Smooth muscle cell (in vitro differentiated cells): ENCODE results near the gene RPL10. TPM values are rescaled to one million over a fixed set of nuclear protein-coding genes. Genes with fewer than 3 reads are reported as not detected.

Source experiments
- DNase-seq: peaks from one replicate; lab custom pipeline; 2025; ENCODE audit not compliant: unreplicated experiment; lab: John Stamatoyannopoulos, UW
- H2AFZ ChIP-seq: fragments of 200-600 bp; sonication (generic); 2 replicates; pipeline ENCODE4 v1.6.0; 2016; ENCODE audit warnings: antibody characterized with exemption, low read depth, mild to moderate bottlenecking
- H3F3A ChIP-seq: fragments of 200-600 bp; sonication (generic); 2 replicates; pipeline ENCODE4 v1.6.0; 2017; ENCODE audit warnings: antibody characterized with exemption, low read depth
- H3K27ac ChIP-seq: fragments of 200-600 bp; sonication (generic); 2 replicates; pipeline ENCODE4 v1.5.1; 2016; ENCODE audit warnings: low read depth, mild to moderate bottlenecking
- H3K27me3 ChIP-seq: fragments of 200-600 bp; sonication (generic); 2 replicates; pipeline ENCODE4 v1.6.1; 2016; ENCODE audit warnings: low read depth, mild to moderate bottlenecking
- H3K36me3 ChIP-seq: fragments of 200-600 bp; sonication (generic); 2 replicates; pipeline ENCODE4 v1.5.1; 2016; ENCODE audit warnings: low read depth
- H3K4me1 ChIP-seq: fragments of 200-600 bp; sonication (generic); 2 replicates; pipeline ENCODE4 v1.5.1; 2016; ENCODE audit warnings: low read depth
- H3K4me2 ChIP-seq: fragments of 200-600 bp; sonication (generic); 2 replicates; pipeline ENCODE4 v1.6.0; 2016; ENCODE audit warnings: mild to moderate bottlenecking
- H3K4me3 ChIP-seq: fragments of 200-600 bp; sonication (generic); 2 replicates; pipeline ENCODE4 v1.5.1; 2016; ENCODE audit warnings: mild to moderate bottlenecking
- H3K79me2 ChIP-seq: fragments of 200-600 bp; sonication (generic); 2 replicates; pipeline ENCODE4 v1.6.0; 2016; ENCODE audit warnings: low read depth, mild to moderate bottlenecking
- H3K9ac ChIP-seq: fragments of 200-600 bp; sonication (generic); 2 replicates; pipeline ENCODE4 v1.6.0; 2016; ENCODE audit warnings: low read depth
- H3K9me3 ChIP-seq: fragments of 200-600 bp; sonication (generic); replicated peaks from 2 replicates; pipeline ENCODE4 v1.5.1; 2016; ENCODE audit warnings: low read depth
- H4K20me1 ChIP-seq: fragments of 200-600 bp; sonication (generic); 2 replicates; pipeline ENCODE4 v1.6.0; 2016; ENCODE audit warnings: low read depth
- CTCF ChIP-seq: fragments of 200-600 bp; sonication (generic); IDR thresholded peaks from 2 replicates; pipeline ENCODE4 v1.5.1; 2017; ENCODE audit warnings: borderline replicate concordance, mild to moderate bottlenecking, antibody characterized with exemption; ENCODE audit not compliant: insufficient read depth, poor library complexity, severe bottlenecking
- WGBS: methylation state at CpG from one replicate; pipeline ENCODE4 v1.1.7; 2016; ENCODE audit warnings: low lambda C conversion rate; 5-methylcytosine and 5-hydroxymethylcytosine counted together
- polyA plus RNA-seq: library from polyadenylated mRNA; unstranded; fragments of >200 nt; fragmentation: Nextera tagmentation; extraction: Ambion mirVana; gene quantifications from 2 replicates; pipeline ENCODE4 v1.2.1, GENCODE V29; 2016
- total RNA-seq: library from RNA; depleted of rRNA; stranded (reverse); fragments of >200 nt; gene quantifications from 2 replicates; pipeline ENCODE4 v1.2.3, GENCODE V29; 2014

Gene RPL10
- total and polyA plus RNA-seq, 2 experiments from 2014 or later: 1,314 to 3,107 TPM

DNA sequence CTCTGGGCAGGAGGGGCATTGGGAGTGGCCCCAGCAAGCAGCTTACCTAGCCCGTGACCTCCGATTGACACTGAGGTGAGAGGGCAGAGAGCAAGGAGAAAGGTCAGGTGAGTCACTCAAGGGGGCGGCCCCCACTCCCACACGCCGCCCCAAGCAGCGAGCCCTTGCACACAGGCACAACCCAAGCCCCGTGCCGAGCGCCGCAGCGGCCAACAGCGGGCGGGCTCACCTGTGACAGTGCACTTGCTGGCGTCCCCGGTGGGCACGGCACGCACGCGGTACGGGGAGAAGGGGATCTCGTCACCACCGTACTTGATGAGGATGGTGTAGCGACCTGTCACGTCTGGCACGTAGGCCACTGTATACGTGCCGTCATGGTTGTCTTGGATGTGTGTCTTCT is 41.0 kb upstream of the RPL10 start:
- H3K9ac ChIP-seq: no peak overlapping the region
- H4K20me1 ChIP-seq: peaks cover 100% of the 10 kb centered on the region
- H3K36me3 ChIP-seq: no peaks in the 10 kb centered on the region
- H3F3A ChIP-seq: no peaks in the 10 kb centered on the region
- H3K79me2 ChIP-seq: peaks cover 12% of the 10 kb centered on the region
- no peak overlapping the region for H3K4me3 ChIP-seq
- no peak overlapping the region for H2AFZ ChIP-seq
- no peaks in the 10 kb centered on the region for H3K4me1 ChIP-seq
- H3K27ac ChIP-seq: no peak overlapping the region
- H3K9me3 ChIP-seq: no peaks in the 10 kb centered on the region
- WGBS: 92% methylated on average over 27 of the region's 27 CpGs
- TF ChIP-seq CTCF: no peak
- no peak overlapping the region for H3K4me2 ChIP-seq
- no peaks in the 10 kb centered on the region for H3K27me3 ChIP-seq
- no peak for DNase-seq

DNA sequence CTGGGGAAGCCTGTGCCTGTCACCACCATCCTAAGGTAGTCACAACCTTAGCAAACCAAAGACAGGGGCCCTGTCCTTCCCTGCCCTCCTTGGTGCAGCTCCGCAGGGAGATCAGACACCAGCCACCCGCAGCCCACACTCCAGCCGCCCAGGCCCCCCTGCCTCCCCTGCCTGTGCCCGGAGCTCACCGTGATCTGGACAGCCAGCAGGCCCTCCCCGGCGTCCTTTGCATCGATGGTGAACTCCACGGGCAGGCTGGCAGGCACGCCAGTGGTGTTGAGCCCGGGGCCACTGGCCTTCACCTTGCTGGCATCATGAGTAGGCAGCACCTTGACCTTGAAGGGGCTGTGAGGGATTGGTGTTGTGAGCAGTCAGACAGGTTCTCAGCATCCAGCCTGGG is 40.2 kb upstream of the RPL10 start:
- H3K4me3 ChIP-seq: no peak overlapping the region
- WGBS: 90% methylated on average over 11 of the region's 11 CpGs
- peaks cover 12% of the 10 kb centered on the region for H3K79me2 ChIP-seq
- H3K36me3 ChIP-seq: no peaks in the 10 kb centered on the region
- no peak overlapping the region for H3K4me2 ChIP-seq
- H4K20me1 ChIP-seq: peaks cover 100% of the 10 kb centered on the region
- TF ChIP-seq CTCF: no peak
- H3F3A ChIP-seq: no peaks in the 10 kb centered on the region
- no peak overlapping the region for H3K27ac ChIP-seq
- no peaks in the 10 kb centered on the region for H3K4me1 ChIP-seq
- no peak for DNase-seq
- H3K9me3 ChIP-seq: no peaks in the 10 kb centered on the region
- no peak overlapping the region for H3K9ac ChIP-seq
- no peaks in the 10 kb centered on the region for H3K27me3 ChIP-seq
- H2AFZ ChIP-seq: no peak overlapping the region

GRCh38 chrX:154358829-154359228 is 39.3 kb upstream of the RPL10 start:
- peaks cover 100% of the 10 kb centered on the region for H4K20me1 ChIP-seq

More at GRCh38 chrX:154358829-154359228, 39.3 kb upstream of the RPL10 start:
- no peaks in the 10 kb centered on the region for H3K9me3 ChIP-seq
- no peaks in the 10 kb centered on the region for H3F3A ChIP-seq
- no peaks in the 10 kb centered on the region for H3K36me3 ChIP-seq
- H3K4me1 ChIP-seq: no peaks in the 10 kb centered on the region
- H3K27me3 ChIP-seq: no peaks in the 10 kb centered on the region
- TF ChIP-seq CTCF: no peak
- no peak overlapping the region for H3K4me2 ChIP-seq
- H2AFZ ChIP-seq: no peak overlapping the region
- H3K4me3 ChIP-seq: no peak overlapping the region
- no peak for DNase-seq
- WGBS: 92% methylated on average over 6 of the region's 6 CpGs
- no peak overlapping the region for H3K27ac ChIP-seq
- no peak overlapping the region for H3K9ac ChIP-seq
- peaks cover 17% of the 10 kb centered on the region for H3K79me2 ChIP-seq
